GM19438 (cell line): ENCODE results near the gene NPAS3.

Experiments
- ATAC-seq: cut with Tn5 transposase; IDR thresholded peaks from one replicate; pipeline ENCODE4 v1.9.1; 2021; ENCODE audit warnings: low read depth; ENCODE audit not compliant: unreplicated experiment

The NPAS3 gene

DNA sequence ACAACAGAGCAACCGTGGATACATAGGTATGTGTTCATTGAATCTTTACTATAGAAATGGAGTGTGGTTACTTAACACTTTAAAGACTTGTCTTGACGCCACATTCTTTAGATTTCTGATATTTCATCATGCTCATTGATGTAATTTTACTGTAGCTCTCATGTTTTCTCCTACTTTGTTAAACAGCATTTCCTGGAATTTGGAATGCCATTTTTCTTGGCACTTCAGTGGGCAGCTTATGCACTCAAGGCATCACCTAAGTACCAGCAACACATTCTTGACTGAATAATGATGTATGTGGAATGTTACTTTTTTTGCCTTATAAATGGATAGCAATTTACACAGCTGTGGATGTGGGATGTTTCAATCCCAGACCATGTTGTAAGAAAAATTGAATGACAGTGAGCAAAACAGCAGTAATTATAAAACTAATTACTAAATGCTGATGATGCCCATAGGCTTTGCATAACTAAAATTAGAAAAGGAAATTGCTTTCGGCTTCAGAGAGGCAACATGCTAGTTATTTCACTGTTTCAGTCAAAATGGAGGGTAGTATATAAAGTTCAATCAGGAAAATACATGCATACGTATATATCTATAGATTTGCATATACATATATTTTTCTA, 298.5 kb downstream of the NPAS3 start:
- no peak for ATAC-seq

DNA sequence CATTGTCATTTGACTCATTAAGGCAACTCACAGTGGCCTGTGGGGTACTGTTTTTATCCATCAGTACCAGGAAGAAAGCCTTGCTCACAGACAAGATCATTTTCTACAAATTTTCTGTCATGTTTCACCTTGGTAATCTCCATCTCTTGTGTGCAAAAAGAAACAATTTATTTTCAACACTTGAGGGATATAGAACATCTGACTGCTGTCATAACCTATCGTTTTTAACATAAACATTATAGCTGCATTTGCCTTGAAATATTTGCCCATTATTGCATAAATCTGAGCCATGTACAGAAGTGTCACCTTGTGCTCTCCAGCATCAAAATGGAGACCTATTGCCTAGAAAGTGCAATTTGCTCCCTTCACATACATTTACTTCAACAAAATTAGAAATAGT, 300.8 kb downstream of the NPAS3 start:
- no peak for ATAC-seq

DNA sequence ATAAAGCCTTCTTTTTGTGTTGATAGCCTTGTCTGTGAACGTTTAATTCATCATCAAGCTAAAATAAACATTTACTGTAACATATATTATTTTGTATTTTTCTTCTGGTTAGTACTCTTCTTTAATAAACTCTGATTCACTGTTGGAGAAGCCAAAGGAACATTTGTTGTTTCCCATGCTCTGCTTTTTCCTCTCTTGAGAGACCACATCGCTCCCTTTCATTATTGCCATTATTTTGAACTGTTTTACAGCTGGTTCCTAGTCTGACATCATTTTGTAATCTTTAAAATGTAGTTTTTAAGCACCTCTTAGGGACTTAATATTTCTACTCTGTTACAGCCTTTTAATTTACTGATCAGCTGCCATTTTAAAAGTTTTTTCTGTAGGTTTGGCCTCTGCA, 301.8 kb downstream of the NPAS3 start:
- no peak for ATAC-seq

DNA sequence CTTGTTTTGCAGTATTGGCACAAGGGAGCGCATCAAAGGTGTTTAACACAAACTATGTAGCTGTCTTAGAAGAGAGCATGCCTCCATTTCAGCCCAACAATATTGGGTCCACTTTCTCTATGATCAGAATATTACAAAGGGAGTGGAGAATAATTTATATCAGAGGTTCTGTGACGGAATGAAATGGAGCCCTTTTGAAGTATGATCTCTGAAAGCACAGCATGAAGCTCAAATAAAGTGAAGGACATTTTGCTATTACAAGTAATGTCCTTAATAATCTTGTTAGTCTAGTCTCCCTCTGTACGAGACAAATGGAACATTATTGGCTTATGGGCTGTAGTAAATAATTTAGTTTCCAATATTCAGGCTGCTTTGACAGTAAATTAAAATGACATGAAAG, 302.7 kb downstream of the NPAS3 start:
- no peak for ATAC-seq

DNA sequence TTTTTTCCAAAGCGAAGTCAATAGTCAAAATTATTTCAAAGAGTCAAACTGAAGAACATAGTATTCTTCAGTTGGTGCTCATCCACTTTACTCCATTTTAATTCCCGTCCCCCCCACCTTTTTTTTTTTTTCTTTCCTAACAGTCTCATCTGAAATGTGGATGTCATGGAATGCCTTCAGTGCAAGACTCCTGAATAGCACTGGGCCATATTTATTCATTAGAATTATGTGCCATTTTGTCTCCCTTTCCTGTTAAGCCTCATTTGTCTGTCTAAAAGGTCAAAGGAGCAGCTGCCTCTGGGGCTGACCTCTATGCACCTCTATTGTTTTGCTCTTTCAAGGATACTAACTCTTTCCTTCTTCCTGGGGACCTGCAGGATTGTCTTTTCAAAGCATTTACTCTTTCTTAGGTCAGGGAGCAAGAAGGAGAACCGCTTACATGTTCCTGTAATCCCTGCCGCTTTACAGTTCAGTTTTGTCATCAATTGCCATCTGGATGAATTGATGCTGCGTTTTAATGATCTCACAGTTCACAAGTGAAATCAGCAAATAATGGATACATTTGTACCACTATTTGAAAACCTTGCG, 310.6 kb downstream of the NPAS3 start:
- ATAC-seq, result no peak

DNA sequence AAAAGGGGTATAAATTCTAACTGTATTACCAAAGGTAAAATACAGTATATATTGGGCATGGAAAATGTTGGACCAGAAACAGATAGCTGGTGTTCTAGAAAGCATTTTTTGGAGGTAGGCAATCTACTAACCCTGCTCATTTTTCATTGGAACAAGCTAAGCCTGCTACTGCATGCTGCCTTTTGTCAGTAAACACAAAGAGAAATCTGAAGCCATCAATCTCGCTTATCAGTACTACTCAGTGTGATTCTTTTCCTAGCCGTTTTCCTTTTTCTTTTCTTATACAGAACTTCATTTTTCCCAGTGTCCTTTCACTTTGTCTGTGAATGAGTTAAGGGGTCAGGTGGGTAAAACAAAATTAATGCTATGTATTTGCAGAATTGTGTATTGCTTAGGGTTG, 312.3 kb downstream of the NPAS3 start:
- no peak for ATAC-seq

DNA sequence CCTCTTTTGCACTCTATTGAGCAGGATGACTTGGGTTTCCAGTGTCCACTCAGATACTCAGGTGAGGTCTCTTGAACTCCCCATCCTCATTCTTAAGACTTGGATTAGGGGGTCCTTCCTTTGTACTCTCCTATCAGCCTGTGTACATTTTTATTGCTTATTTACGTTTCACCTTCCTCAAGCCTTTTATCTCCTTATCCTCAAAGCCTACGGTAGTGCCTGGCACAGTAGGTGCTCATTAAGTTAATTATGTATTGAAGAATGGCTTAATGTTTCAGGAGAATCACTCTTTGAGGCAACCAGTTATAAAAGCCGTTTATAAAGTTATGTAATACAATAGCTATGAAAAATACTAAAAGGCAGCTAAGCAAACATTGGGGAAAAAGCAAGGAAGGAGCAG, 315.7 kb downstream of the NPAS3 start:
- no peak for ATAC-seq

DNA sequence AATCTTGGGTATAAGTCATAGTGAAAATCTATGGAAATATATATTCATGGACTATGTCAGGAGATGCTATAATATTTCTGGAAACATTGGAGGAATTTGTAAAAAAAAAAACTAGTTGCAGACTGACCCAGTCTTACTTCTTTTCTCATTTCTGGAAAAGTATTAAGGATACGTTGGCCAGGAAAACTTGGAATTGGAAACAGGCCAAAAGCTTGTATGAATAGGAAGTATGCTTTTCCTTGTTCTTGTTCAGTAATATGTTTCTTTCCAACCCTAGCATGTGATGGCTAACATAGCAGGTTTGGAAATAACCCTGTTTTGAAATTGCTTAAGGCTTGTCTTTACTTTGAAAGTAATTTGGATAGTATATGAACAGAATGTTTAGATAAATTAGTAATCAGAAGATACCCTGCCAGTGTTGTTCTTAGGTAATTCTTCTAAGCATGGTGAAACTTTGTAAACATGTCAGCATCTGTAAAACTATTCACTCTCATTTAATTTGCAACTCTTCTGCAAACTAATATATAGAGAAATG, 316.2 kb downstream of the NPAS3 start:
- no peak for ATAC-seq

DNA sequence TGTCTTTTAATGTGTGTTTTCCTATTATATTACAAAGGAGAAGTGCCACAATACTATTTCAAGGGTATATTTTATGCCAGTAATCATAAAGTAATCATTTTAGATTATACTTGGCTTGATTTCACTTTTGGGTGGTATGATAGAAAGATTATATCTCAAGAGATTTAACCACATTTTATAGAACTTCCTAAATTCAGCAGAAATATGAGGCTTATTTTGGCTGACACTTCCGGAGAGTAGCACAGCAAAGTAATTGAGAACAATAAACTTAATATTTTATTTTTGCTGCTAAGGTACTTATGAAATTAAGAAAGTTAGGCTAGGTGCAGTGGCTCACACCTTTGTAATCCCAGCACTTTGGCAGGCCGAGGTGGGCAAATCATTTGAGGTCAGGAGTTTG, 319.1 kb downstream of the NPAS3 start:
- ATAC-seq, result no peak

DNA sequence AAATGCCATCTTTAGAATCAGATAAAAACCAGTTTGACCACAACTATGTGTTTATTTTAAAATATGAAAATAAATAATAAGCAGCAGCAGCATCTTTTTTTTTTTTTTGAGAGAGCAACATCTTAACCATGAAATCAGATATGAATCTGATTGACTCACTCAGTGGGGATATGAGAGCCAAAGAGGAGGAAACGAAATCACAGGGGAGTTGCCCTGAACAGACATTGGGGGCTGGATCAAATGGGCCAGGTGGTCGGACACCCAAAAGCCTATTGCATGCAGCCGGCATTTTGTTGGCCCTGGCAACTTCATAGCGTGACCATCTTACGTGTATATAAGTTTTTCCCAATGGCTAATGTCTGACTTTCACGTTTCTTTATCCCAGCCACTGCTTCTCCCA, 321.1 kb downstream of the NPAS3 start:
- ATAC-seq, result no peak

DNA sequence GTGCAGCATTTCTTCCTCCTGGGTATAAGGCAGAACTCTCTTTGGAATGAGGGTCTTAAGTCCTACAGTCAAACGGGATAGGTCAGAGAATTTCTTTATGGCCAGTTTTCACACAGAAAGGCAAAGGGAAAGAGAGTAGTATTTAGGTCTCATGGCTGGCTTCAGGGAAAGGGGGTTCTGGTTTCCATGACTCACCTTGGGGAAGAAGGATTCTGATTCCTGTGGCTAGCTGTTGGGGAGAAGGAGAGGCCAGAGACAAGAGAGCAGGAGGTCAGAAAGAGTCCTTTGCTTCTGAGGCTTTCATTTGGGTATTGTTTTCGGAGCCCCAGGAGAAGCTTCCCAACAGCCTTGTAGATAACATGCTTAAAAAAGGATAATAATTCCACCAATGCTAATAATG, 332.5 kb downstream of the NPAS3 start:
- no peak for ATAC-seq

DNA sequence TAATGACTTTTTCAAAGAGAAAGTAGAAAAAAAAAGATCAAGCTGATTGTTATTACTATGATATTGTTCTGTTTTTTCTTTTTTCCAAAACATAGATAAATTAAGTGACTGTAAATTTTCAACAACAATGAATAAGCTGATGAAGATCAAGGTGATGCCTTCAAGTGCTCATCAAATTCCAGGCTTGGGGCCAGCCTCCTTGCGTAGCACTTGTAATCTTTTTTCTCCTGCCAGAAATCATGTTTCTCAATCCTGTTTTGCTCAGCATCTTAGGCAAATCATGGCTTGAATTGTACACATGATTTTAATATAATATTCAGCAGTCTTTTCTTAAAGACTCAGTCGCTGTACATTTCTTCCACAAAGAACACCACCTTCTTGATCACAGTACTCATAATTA, 333.2 kb downstream of the NPAS3 start:
- no peak for ATAC-seq

DNA sequence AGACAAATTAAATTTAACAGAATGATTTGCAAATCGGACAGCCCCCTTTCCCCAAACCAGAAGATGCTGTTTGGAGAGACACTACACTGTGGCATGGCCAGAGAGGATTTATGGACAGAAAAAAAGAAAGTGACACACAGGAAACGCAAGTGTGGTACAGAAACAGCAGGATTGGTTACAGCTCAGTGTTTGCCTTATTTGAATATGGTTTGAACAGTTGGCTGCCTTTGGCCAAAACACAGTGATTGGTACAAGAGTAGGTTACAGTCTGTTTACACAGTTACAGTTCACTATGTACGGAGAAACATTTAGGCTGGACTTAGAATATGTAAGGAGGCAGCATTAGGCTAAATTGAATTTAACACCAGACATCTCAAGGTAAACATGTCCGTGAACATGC, 335.3 kb downstream of the NPAS3 start:
- no peak for ATAC-seq

DNA sequence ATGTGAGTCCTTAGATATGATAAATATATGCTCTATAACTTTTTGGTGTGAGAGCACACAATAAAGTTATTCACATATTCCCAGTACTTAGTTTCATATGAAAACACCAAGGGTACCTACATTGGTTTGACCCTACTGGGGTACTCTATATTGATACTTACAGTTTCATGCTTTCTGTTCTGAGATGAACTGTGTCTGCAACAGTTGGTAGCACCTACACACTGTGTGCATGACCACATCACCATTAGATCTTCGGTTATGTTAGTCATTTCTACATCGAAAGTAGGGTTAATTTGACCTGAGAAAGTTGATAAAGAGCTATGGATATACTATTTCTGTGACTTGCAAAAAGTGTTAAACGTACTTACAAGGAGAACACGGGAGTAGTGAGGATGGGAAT, 337.2 kb downstream of the NPAS3 start:
- no peak for ATAC-seq

DNA sequence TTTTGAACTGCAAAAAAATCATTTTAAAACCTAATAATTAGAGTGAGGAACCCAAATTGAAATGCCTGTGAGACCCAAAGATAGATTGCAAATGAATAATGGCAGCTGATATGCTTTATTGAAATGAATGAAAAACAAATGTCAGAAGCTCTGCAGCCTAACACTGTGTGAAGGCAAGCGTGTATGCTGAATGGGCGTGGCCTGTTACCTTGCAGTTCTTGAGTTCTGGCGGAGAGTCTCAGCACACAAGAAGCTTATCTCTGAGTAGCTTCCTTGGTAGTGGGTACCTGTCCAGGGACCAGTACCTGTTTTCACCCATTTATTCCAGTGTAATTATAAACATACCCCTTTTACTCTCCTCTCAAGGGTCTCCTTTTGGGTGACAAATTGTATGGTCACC, 341.2 kb downstream of the NPAS3 start:
- no peak for ATAC-seq

DNA sequence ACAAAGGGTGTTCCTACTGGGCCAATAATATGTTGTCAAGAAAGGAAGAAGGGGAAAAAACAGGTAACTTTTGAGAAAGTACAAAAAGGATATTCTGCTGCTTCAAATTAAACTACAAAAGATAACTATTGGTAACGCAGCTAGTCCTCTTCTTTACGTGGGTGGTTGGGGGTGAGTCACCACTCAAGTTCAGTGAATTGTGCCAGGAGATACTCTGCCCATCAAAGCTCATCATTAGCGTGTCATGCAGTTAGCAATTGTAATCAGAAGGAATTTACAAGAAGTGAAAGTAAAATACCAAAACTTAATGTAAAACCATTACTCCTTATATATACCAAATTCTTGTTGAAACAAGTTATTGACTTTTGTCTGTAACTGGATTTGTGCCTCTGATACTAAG, 342.0 kb downstream of the NPAS3 start:
- ATAC-seq, result no peak

DNA sequence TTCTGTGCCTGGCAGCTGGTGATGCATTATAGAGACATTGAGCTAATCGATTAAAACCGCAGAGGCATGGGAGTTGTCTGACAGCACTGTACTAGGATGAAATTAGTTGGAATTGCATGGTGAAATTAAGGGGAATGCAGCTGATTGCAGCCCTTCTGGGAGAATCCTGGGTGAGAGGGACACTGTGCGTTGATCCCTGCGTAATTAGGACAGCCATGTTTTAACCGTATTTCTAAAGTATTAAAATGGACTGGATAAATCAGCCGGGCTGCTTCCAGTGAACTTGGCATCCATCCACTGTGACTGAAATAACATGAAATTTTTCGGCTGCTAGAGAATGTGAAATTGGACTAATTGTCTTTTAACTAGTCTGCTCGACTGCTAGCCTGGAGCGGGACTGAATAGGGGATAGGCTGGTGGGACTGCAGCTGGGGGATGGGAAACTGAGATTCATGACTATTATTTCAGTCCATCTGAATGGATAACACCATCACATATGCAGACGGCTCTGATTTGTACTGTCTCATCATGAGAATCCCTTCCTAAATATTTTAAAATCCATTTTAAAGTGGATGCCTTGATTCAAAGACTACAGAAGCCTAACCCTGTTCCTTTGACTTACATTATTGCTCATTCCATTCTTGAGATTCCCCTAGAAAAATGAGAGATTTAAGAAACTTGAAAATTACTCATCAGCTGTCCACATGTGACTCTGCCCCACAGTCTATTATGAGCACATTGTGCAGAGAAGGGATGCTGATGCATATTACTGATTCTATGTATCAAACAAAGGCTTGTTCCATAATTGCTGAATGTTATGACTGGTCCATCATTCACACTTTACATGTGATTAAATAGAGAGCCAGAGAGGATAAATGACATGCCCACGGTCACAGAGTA, 343.9 kb downstream of the NPAS3 start:
- no peak for ATAC-seq

DNA sequence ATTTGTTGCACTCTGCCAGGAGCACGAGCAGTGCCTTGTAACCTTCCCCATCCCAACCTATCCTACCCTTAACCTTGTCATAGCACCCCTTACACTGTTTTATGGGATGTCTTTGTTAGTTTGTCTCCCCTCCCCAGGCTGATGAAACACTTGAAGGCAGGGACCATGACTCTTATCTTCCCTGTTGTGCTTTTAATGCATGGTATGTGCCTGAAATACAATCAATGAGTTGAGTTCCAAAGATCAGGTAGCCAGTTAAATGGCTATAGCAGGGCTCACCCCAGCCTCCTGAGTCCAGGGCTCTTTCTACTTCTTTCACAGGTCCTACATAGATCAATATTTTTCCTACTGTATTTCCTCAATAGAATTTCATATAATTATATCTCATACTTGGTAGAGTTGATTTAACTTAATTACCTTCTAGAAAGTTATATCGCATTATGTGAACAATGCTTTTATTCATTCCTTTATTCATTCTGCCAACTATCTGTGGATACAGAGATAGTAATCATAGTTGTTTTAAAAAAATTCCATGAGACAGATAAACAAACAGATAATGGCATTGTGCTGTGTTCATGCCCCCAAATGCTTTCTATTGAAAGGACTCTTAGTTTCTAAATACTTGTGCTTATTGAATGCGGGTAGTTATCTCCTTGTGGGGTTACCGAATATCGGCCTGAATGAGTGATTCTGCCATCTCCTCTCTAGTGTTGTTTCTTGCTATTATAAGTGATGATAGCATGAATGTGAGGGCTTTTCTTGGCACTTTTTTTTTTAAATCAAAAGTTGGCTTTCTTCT, 347.4 kb downstream of the NPAS3 start:
- ATAC-seq, result no peak

DNA sequence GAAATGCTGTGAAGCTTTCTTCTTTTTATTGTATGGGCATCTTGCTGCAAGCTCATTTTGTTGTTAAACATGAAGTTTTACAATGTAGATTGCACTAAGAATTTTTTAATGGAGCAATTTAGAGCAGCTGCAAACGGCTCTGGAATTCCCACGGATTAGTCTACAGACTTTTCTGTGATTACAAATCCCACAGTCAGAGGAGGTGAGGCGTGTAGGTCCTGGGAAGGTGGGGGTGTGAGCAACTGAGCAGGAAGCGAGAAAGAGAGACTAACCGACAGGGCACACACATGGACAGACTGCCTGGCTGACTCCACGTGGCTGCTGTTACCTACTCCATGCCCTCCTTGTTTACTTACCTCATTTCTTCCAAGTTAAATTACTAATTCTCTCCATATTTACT, 348.5 kb downstream of the NPAS3 start:
- no peak for ATAC-seq

DNA sequence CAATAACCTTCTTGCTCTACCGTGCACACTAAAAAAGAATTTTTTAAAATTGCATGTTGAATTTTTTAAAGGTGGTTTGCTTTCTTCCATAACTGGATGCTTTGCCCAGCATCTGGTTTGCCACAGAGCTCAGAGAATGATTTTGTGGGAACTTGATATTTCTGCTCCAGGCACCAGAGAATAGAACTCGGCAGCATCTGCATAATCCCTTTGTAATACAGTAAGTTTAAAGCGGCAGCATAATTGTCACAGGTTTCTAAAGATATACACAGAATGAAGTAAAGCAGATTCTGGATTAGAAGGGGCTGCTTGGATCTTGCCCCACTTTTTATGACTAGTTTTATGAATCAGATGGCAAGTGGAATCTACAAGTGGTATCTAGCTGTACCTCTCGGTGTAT, 352.0 kb downstream of the NPAS3 start:
- ATAC-seq, result no peak
